Neural progenitor cell (in vitro differentiated cells): ENCODE data around the gene SEPSECS. TPM values are rescaled to one million over a fixed set of nuclear protein-coding genes. Genes with fewer than 3 reads are reported as not detected.

Experiments
- DNase-seq: peaks from one replicate; pipeline ENCODE4 v3.0.0-alpha.2; 2016; ENCODE audit warnings: low spot score
- H2AFZ ChIP-seq: fragments of 200-600 bp; sonication (generic); replicated peaks from 2 replicates; pipeline ENCODE4 v1.6.1; 2016; ENCODE audit warnings: antibody characterized with exemption
- H3F3A ChIP-seq: fragments of 200-600 bp; sonication (generic); 2 replicates; pipeline ENCODE4 v1.6.1; 2016; ENCODE audit warnings: antibody characterized with exemption, low read depth
- H3K27ac ChIP-seq: fragments of 200-600 bp; sonication (generic); 2 replicates; pipeline ENCODE4 v1.5.1; 2016; ENCODE audit warnings: mild to moderate bottlenecking
- H3K27me3 ChIP-seq: fragments of 200-600 bp; sonication (generic); 2 replicates; pipeline ENCODE4 v1.6.1; 2016; ENCODE audit warnings: mild to moderate bottlenecking, moderate library complexity
- H3K36me3 ChIP-seq: fragments of 200-600 bp; sonication (generic); 2 replicates; pipeline ENCODE4 v1.5.1; 2016
- H3K4me1 ChIP-seq: fragments of 200-600 bp; sonication (generic); 2 replicates; pipeline ENCODE4 v1.6.1; 2016; ENCODE audit warnings: mixed run types
- H3K4me2 ChIP-seq: fragments of 200-600 bp; sonication (generic); 2 replicates; pipeline ENCODE4 v1.6.1; 2016
- H3K4me3 ChIP-seq: fragments of 200-600 bp; sonication (generic); 2 replicates; pipeline ENCODE4 v1.5.1; 2016
- H3K79me2 ChIP-seq: fragments of 200-600 bp; sonication (generic); 2 replicates; pipeline ENCODE4 v1.6.1; 2016; ENCODE audit warnings: low read depth
- H3K9ac ChIP-seq: fragments of 200-600 bp; sonication (generic); 2 replicates; pipeline ENCODE4 v1.6.1; 2016
- H3K9me3 ChIP-seq: fragments of 200-600 bp; sonication (generic); 2 replicates; pipeline ENCODE4 v1.5.1; 2016; ENCODE audit warnings: low read depth
- H4K20me1 ChIP-seq: fragments of 200-600 bp; sonication (generic); 2 replicates; pipeline ENCODE4 v1.6.1; 2016; ENCODE audit warnings: low read depth
- H3K27ac Mint-ChIP-seq: 3 replicates; pipeline ENCODE4 v1.8.0; 2021; ENCODE audit warnings: mixed read lengths
- H3K27me3 Mint-ChIP-seq: 2 replicates; pipeline ENCODE4 v1.8.0; 2022; ENCODE audit warnings: low read depth, mild to moderate bottlenecking, inconsistent platforms, moderate library complexity, mixed read lengths; ENCODE audit not compliant: insufficient read depth
- H3K36me3 Mint-ChIP-seq: 3 replicates; pipeline ENCODE4 v1.8.0; 2021; ENCODE audit warnings: mixed read lengths
- H3K4me1 Mint-ChIP-seq: 3 replicates; pipeline ENCODE4 v1.8.0; 2021; ENCODE audit warnings: mixed read lengths
- H3K4me3 Mint-ChIP-seq: 3 replicates; pipeline ENCODE4 v1.8.0; 2021; ENCODE audit warnings: mild to moderate bottlenecking, moderate library complexity, mixed read lengths
- H3K9me3 Mint-ChIP-seq: 3 replicates; pipeline ENCODE4 v1.8.0; 2020; ENCODE audit warnings: mixed read lengths
- EZH2 ChIP-seq: fragments of 200-600 bp; sonication (generic); IDR thresholded peaks from 2 replicates; pipeline ENCODE4 v1.6.1; 2017; ENCODE audit warnings: antibody characterized with exemption, mild to moderate bottlenecking, moderate library complexity
- EZH2phosphoT487 ChIP-seq: fragments of 200-600 bp; sonication (generic); IDR thresholded peaks from 2 replicates; pipeline ENCODE4 v1.6.1; 2017; ENCODE audit warnings: antibody characterized with exemption
- total RNA-seq: library from RNA; depleted of rRNA; stranded (reverse); fragments of >200 nt; gene quantifications from 2 replicates; pipeline ENCODE4 v1.2.3, GENCODE V29; 2015; ENCODE audit warnings: low replicate concordance
- TF ChIP-seq, protein P1 (sequence below): fragments of 200-600 bp; sonication (generic); IDR thresholded peaks from 2 replicates; pipeline ENCODE4 v1.5.1; 2017; ENCODE audit warnings: antibody characterized with exemption, mild to moderate bottlenecking

SEPSECS gene
- total RNA-seq, 1 donor from 2014 or later: 24.5 TPM

DNA sequence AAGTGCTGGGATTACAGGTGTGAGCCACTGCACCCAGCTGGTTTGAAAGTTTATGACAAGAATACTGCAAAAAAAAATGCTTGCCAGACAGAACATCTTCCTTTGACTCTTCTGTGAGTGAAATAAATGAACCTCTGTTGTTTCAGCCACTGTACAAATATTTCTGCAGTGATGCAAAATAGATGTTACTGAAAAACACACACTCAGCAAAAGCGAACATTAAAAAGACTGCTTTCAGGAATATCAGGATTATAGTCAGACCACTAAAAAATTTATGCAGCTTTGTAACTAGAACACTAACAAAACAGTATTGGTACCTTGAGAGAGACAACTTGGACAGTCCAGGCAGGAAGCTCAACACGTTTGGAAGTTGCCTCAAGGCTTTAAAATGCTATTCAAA is 16.9 kb upstream of the SEPSECS start:
- H2AFZ ChIP-seq: no peak overlapping the region
- no peaks in the 10 kb centered on the region for H3K9me3 Mint-ChIP-seq
- H3K27me3 ChIP-seq: no peaks in the 10 kb centered on the region
- H3K36me3 ChIP-seq: no peaks in the 10 kb centered on the region
- H3K4me3 Mint-ChIP-seq: no peak overlapping the region
- no peak overlapping the region for H3K4me3 ChIP-seq
- peaks cover 2% of the 10 kb centered on the region for H3K27me3 Mint-ChIP-seq
- H3F3A ChIP-seq: no peaks in the 10 kb centered on the region
- H3K79me2 ChIP-seq: no peaks in the 10 kb centered on the region
- no peaks in the 10 kb centered on the region for H4K20me1 ChIP-seq
- no peak overlapping the region for H3K27ac Mint-ChIP-seq
- H3K36me3 Mint-ChIP-seq: peaks cover 2% of the 10 kb centered on the region
- H3K4me2 ChIP-seq: no peak overlapping the region
- no peaks in the 10 kb centered on the region for H3K9me3 ChIP-seq
- H3K4me1 ChIP-seq: no peaks in the 10 kb centered on the region
- no peak overlapping the region for H3K27ac ChIP-seq
- DNase-seq: no peak
- H3K4me1 Mint-ChIP-seq: peaks cover 4% of the 10 kb centered on the region
- H3K9ac ChIP-seq: no peak overlapping the region
- TF ChIP-seq, protein P1, sequence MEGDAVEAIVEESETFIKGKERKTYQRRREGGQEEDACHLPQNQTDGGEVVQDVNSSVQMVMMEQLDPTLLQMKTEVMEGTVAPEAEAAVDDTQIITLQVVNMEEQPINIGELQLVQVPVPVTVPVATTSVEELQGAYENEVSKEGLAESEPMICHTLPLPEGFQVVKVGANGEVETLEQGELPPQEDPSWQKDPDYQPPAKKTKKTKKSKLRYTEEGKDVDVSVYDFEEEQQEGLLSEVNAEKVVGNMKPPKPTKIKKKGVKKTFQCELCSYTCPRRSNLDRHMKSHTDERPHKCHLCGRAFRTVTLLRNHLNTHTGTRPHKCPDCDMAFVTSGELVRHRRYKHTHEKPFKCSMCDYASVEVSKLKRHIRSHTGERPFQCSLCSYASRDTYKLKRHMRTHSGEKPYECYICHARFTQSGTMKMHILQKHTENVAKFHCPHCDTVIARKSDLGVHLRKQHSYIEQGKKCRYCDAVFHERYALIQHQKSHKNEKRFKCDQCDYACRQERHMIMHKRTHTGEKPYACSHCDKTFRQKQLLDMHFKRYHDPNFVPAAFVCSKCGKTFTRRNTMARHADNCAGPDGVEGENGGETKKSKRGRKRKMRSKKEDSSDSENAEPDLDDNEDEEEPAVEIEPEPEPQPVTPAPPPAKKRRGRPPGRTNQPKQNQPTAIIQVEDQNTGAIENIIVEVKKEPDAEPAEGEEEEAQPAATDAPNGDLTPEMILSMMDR: no peak
- no peak for TF ChIP-seq EZH2phosphoT487
- no peak for TF ChIP-seq EZH2

DNA sequence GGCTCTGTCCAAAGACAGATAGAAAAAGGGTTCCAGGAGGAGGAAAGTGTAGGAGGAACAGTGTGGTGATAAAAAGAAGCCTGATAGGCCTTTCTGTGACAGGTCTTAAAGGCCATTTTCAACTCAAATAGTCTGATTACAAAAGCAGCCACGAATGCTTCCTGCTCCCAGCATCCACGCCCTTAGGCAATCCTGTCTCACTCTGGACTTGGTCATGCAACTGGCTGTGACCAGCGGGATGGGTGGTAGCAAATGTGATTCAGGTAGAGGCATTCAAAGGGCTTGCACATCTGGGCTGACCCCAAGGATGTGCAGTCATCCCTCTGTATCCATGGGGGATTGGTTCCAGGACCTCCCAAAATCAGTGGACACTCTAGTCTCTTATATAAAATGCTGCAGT is 14.4 kb upstream of the SEPSECS start:
- no peaks in the 10 kb centered on the region for H3K36me3 ChIP-seq
- H3K27ac ChIP-seq: no peak overlapping the region
- H3K36me3 Mint-ChIP-seq: peaks cover 6% of the 10 kb centered on the region
- no peak overlapping the region for H3K4me2 ChIP-seq
- no peaks in the 10 kb centered on the region for H3K27me3 ChIP-seq
- no peaks in the 10 kb centered on the region for H3K9me3 ChIP-seq
- H3K4me3 ChIP-seq: no peak overlapping the region
- H3K4me1 Mint-ChIP-seq: peaks cover 4% of the 10 kb centered on the region
- H3K9ac ChIP-seq: no peak overlapping the region
- H3F3A ChIP-seq: no peaks in the 10 kb centered on the region
- TF ChIP-seq EZH2phosphoT487 (no peak), EZH2 (no peak)
- TF ChIP-seq, protein P1: no peak
- no peak overlapping the region for H3K4me3 Mint-ChIP-seq
- peaks cover 4% of the 10 kb centered on the region for H3K27me3 Mint-ChIP-seq
- H3K4me1 ChIP-seq: no peaks in the 10 kb centered on the region
- no peaks in the 10 kb centered on the region for H3K79me2 ChIP-seq
- no peaks in the 10 kb centered on the region for H4K20me1 ChIP-seq
- H2AFZ ChIP-seq: no peak overlapping the region
- H3K9me3 Mint-ChIP-seq: no peaks in the 10 kb centered on the region
- DNase-seq: no peak
- H3K27ac Mint-ChIP-seq: no peak overlapping the region

DNA sequence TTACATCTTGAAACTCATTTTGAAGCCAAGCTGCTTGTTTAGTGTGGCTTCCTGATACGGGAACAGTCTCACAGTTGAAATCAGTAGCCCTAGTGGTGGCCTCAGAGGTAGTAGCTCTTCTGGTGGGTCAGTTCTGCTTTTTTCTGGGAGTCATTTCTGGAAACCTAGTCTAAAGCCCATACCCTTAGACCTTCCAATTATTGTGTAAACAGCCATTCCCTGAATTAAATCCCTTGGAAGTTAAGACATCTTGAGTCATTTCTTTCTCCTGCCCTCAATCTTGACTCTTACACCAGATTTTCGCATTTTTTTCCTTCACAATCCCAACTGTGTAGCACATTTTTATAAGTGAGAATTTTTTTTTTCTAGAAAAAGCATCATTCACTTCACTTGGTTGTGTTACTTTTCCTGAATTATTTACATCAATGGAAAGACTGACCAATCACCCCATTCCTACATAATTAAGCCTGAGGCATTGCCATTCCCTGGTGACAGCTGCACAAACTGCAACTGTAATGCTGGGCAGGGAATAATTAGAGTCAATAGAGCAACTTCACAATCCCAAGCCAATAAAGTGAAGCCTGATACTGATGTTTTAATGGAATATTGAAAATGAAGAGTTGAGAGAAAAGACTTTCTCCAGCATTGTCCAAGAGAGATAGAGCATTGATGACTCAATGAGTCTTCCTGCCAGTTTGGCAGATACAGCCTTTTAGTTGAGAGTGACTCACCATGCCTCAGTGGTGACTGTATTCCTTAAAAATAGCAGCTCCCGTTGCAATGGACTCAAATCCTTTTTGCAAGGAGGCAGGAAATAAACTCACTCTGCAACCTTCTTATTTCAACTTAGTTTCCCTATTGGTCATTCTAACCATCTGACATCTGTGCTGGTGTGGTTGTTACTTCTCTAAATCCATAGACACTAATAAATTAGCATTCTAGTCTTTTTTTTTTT is 13.0 kb upstream of the SEPSECS start:
- H3K9me3 Mint-ChIP-seq: no peaks in the 10 kb centered on the region

More for the DNA sequence above, 13.0 kb upstream of the SEPSECS start:
- Mint-ChIP-seq H3K4me1 (peaks cover 4% of the 10 kb centered on the region), H3K36me3 (peaks cover 6% of the 10 kb centered on the region), H3K4me3 (no peak overlapping the region), H3K27me3 (peaks cover 4% of the 10 kb centered on the region), H3K27ac (no peak overlapping the region)
- H3K4me1 ChIP-seq: no peaks in the 10 kb centered on the region
- H3K4me3 ChIP-seq: no peak overlapping the region
- H3K36me3 ChIP-seq: no peaks in the 10 kb centered on the region
- no peaks in the 10 kb centered on the region for H4K20me1 ChIP-seq
- H3K79me2 ChIP-seq: no peaks in the 10 kb centered on the region
- TF ChIP-seq EZH2phosphoT487 (no peak), EZH2 (no peak)
- TF ChIP-seq, protein P1: no peak
- no peaks in the 10 kb centered on the region for H3K9me3 ChIP-seq
- no peak overlapping the region for H2AFZ ChIP-seq
- no peak overlapping the region for H3K9ac ChIP-seq
- no peak for DNase-seq
- H3K27ac ChIP-seq: no peak overlapping the region
- H3F3A ChIP-seq: no peaks in the 10 kb centered on the region
- no peak overlapping the region for H3K4me2 ChIP-seq
- H3K27me3 ChIP-seq: no peaks in the 10 kb centered on the region
